ENCODE data around the gene TMEM101.

TMEM101 gene

GRCh38 chr17:43970366-43970765, 44.4 kb downstream of the TMEM101 start:
- TF ChIP-seq ZNF148 (tag by site-specific recombination; IDR thresholded peaks at IDR 0.05; ENCODE audit: borderline replicate concordance), result no peak
- TF ChIP-seq YY1 (tag by site-specific recombination; IDR thresholded peaks at IDR 0.05), result no peak
- TF ChIP-seq ZNF558 (tag by site-specific recombination; IDR thresholded peaks at IDR 0.05), result no peak
- TF ChIP-seq FEZF1 (tag by site-specific recombination; IDR thresholded peaks at IDR 0.05), result no peak
- TF ChIP-seq ZBTB1 (tag by site-specific recombination; IDR thresholded peaks at IDR 0.05), result no peak
- CTCF ChIA-PET, result interaction anchor here (0.6 to 0.9 kb wide), 2 partner anchors 26 to 93 kb away, joined by 3 to 4 read pairs; no protein-coding TSS in a partner anchor
- no peaks in the 10 kb centered on the region for H3K9me3 ChIP-seq (ENCODE audit: control insufficient read depth, insufficient read depth, low read depth, low read length)
- no peak overlapping the region for H3K27ac ChIP-seq (ENCODE audit: extremely low read depth, low read depth, low read length)
- POLR2A ChIA-PET, result interaction anchor here (0.5 to 0.7 kb wide), 3 partner anchors 20 to 141 kb away, joined by 3 to 4 read pairs (median 4); no protein-coding TSS in a partner anchor
- H3K4me1 ChIP-seq (ENCODE audit: control insufficient read depth, insufficient read depth, low read length), result no peaks in the 10 kb centered on the region
- H3K4me3 ChIP-seq (ENCODE audit: low read depth, low read length), result no peak overlapping the region
- H3K36me3 ChIP-seq (ENCODE audit: control insufficient read depth in 2 of 2, insufficient read depth in 1 of 2, low read length in 2 of 2), result no peaks in the 10 kb centered on the region

GRCh38 chr17:43967251-43967875, 47.4 kb downstream of the TMEM101 start:
- Histone ChIP-seq H3K4me1 (ENCODE audit: control insufficient read depth, insufficient read depth, low read length) (no peaks in the 10 kb centered on the region), H3K9me3 (ENCODE audit: control insufficient read depth, insufficient read depth, low read depth, low read length) (no peaks in the 10 kb centered on the region), H3K4me3 (ENCODE audit: low read depth, low read length) (no peak overlapping the region), H3K36me3 (ENCODE audit: control insufficient read depth in 2 of 2, insufficient read depth in 1 of 2, low read length in 2 of 2) (no peaks in the 10 kb centered on the region), H3K27ac (ENCODE audit: extremely low read depth, low read depth, low read length) (no peak overlapping the region)
- POLR2A ChIA-PET, result no interaction called here
- CTCF ChIA-PET, result interaction anchor here (0.5 to 2.1 kb wide), 8 partner anchors 17 to 1084 kb away, joined by 3 to 12 read pairs (median 3); no protein-coding TSS in a partner anchor
- TF ChIP-seq ZNF132 (tag by site-specific recombination; IDR thresholded peaks at IDR 0.05; ENCODE audit: borderline replicate concordance) (no peak), ZNF169 (tag by site-specific recombination; IDR thresholded peaks at IDR 0.05) (no peak), HOXC10 (CRISPR knock-in tag; IDR thresholded peaks at IDR 0.05) (no peak), ZNF223 (tag by site-specific recombination; IDR thresholded peaks at IDR 0.05) (no peak), ZNF707 (tag by site-specific recombination; IDR thresholded peaks at IDR 0.05) (no peak)

GRCh38 chr17:43966276-43966675, 48.5 kb downstream of the TMEM101 start:
- Histone ChIP-seq H3K36me3 (ENCODE audit: control insufficient read depth in 2 of 2, insufficient read depth in 1 of 2, low read length in 2 of 2) (no peaks in the 10 kb centered on the region), H3K9me3 (ENCODE audit: control insufficient read depth, insufficient read depth, low read depth, low read length) (no peaks in the 10 kb centered on the region), H3K4me1 (ENCODE audit: control insufficient read depth, insufficient read depth, low read length) (no peaks in the 10 kb centered on the region), H3K4me3 (ENCODE audit: low read depth, low read length) (no peak overlapping the region), H3K27ac (ENCODE audit: extremely low read depth, low read depth, low read length) (no peak overlapping the region)
- POLR2A ChIA-PET, result no interaction called here
- CTCF ChIA-PET, result interaction anchor here (0.8 to 2.1 kb wide), 4 partner anchors 8 to 150 kb away, joined by 3 to 12 read pairs (median 4); no protein-coding TSS in a partner anchor
- TF ChIP-seq ZBTB17 (tag by site-specific recombination; IDR thresholded peaks at IDR 0.05) (no peak), ZNF394 (tag by site-specific recombination; IDR thresholded peaks at IDR 0.05; ENCODE audit: borderline replicate concordance) (no peak), INSM2 (tag by site-specific recombination; IDR thresholded peaks at IDR 0.05) (no peak), ZNF626 (tag by site-specific recombination; IDR thresholded peaks at IDR 0.05) (no peak), GLI4 (tag by site-specific recombination; IDR thresholded peaks at IDR 0.05) (no peak), ZNF623 (tag by site-specific recombination; IDR thresholded peaks at IDR 0.05) (no peak), ZNF791 (tag by site-specific recombination; IDR thresholded peaks at IDR 0.05) (no peak), ZNF391 (tag by site-specific recombination; IDR thresholded peaks at IDR 0.05; ENCODE audit: borderline replicate concordance, low read depth) (no peak), ZNF433 (tag by site-specific recombination; IDR thresholded peaks at IDR 0.05; ENCODE audit: low read depth) (no peak), ZNF248 (tag by site-specific recombination; IDR thresholded peaks at IDR 0.05) (no peak), ZBTB21 (tag by site-specific recombination; IDR thresholded peaks at IDR 0.05) (no peak), ZNF280C (tag by site-specific recombination; IDR thresholded peaks at IDR 0.05) (no peak), KLF7 (tag by site-specific recombination; IDR thresholded peaks at IDR 0.05; ENCODE audit: borderline replicate concordance) (no peak), SP2 (tag by site-specific recombination; IDR thresholded peaks at IDR 0.05) (no peak), ZNF366 (tag by site-specific recombination; conservative IDR thresholded peaks at IDR 0.05) (no peak), TRIM28 (IDR thresholded peaks at IDR 0.05; ENCODE audit: borderline replicate concordance, low read length) (no peak), ZNF133 (tag by site-specific recombination; IDR thresholded peaks at IDR 0.05) (no peak)
